Smooth muscle cell of bladder (primary cell): ENCODE results near the gene NXPH2. TPM values are rescaled to one million over a fixed set of nuclear protein-coding genes. Genes with fewer than 3 reads are reported as not detected.

Source experiments
- total RNA-seq: library from RNA; depleted of rRNA; stranded (reverse); fragments of >200 nt; gene quantifications from 2 replicates; pipeline ENCODE4 v1.2.3, GENCODE V29; 2014

NXPH2 gene
- total RNA-seq: 0.14 TPM in 1 of 2 replicates, not detected in the other

DNA sequence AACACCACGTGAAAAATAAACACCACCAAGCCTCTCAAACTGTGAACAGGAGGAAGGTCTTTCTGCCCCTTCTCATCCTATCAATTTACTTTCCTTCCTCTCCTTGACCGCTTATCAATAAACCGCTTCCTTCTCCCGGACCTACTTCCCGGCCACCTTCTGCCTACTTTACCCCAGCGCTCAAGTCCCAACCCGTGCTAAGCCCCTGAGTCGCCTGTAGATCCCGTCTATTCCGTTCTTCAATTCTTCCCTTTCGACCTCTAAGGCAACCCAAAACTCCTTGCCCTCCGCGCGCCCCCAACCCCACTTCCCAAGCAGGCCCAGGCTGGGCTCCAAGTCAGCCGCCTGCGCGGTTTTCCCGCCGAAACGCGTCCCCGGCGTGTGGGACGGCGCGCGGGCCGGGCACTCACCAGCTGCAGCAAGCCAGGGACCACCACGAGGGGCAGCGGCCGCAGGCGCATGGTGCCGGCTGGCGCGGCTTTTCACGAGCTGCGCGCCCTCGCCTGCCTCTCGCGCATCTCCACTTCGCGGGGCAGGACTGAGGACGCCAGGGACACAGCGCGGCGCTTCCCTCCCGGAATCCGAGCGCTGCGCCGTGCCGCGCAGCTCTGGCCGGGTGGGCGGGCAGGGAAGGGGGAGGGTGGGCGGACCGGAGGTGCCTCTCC lies at the start of gene NXPH2:
TSS of gene NXPH2 (minus strand) at position 610 of the 665 bp plus-strand sequence. CDS start at position 461, 149 bp downstream.

